Suprapubic skin (tissue), 3 donors: ENCODE results near the gene OR4D2.

ENCODE experiments used
- CTCF ChIP-seq, 2 donors: fragments of 200-600 bp in 1 of 2; fragments of 450-650 bp in 1 of 2; sonication (generic) in 1 of 2; IDR thresholded peaks; one replicate each; pipeline ENCODE4 v1.5.1; 2016 to 2019; ENCODE audit warnings: antibody characterized with exemption in 2 of 2, mild to moderate bottlenecking in 1 of 2, moderate library complexity in 1 of 2
- POLR2A ChIP-seq, 2 donors: fragments of 450-650 bp; IDR thresholded peaks; one replicate each; pipeline ENCODE4 v1.6.1; 2017; ENCODE audit warnings: antibody characterized with exemption in 2 of 2, mild to moderate bottlenecking in 2 of 2, moderate library complexity in 2 of 2

GRCh38 chr17:58217766-58218165, 51.0 kb downstream of the OR4D2 start:
- TF ChIP-seq POLR2A (IDR thresholded peaks at IDR 0.05) = no peak
- TF ChIP-seq CTCF (IDR thresholded peaks at IDR 0.05) = no peak
